GM23248 (cell line): ENCODE data around the gene TRPM7. TPM values are rescaled to one million over a fixed set of nuclear protein-coding genes. Genes with fewer than 3 reads are reported as not detected.
A peak's percentile ranks its signal among the peaks of the same experiment; 100 is the strongest.

Experiments
- DNase-seq: peaks from one replicate; pipeline ENCODE4 v3.0.0-alpha.2; 2015
- H2AFZ ChIP-seq: fragments of 200-600 bp; sonication (generic); 2 replicates; pipeline ENCODE4 v1.6.1; 2016; ENCODE audit warnings: antibody characterized with exemption
- H3F3A ChIP-seq: fragments of 200-600 bp; sonication (generic); 2 replicates; pipeline ENCODE4 v1.6.1; 2016; ENCODE audit warnings: mild to moderate bottlenecking, antibody characterized with exemption, mixed run types; ENCODE audit not compliant: insufficient read depth
- H3K27ac ChIP-seq: fragments of 200-600 bp; sonication (generic); 2 replicates; pipeline ENCODE4 v1.5.1; 2016; ENCODE audit warnings: mild to moderate bottlenecking
- H3K27me3 ChIP-seq: fragments of 200-600 bp; sonication (generic); replicated peaks from 2 replicates; pipeline ENCODE4 v1.6.1; 2016; ENCODE audit warnings: mild to moderate bottlenecking; ENCODE audit not compliant: insufficient read depth
- H3K36me3 ChIP-seq: fragments of 200-600 bp; sonication (generic); 2 replicates; pipeline ENCODE4 v1.6.1; 2016; ENCODE audit warnings: low read depth, mild to moderate bottlenecking
- H3K4me1 ChIP-seq: fragments of 200-600 bp; sonication (generic); 2 replicates; pipeline ENCODE4 v1.6.1; 2016; ENCODE audit warnings: mild to moderate bottlenecking; ENCODE audit not compliant: insufficient read depth
- H3K4me2 ChIP-seq: fragments of 200-600 bp; sonication (generic); one replicate; pipeline ENCODE4 v1.6.1; 2016; ENCODE audit warnings: mild to moderate bottlenecking; ENCODE audit not compliant: unreplicated experiment
- H3K4me3 ChIP-seq: fragments of 200-600 bp; sonication (generic); 2 replicates; pipeline ENCODE4 v1.5.1; 2016; ENCODE audit warnings: mild to moderate bottlenecking
- H3K79me2 ChIP-seq: fragments of 200-600 bp; sonication (generic); 2 replicates; pipeline ENCODE4 v1.6.1; 2016; ENCODE audit warnings: mild to moderate bottlenecking; ENCODE audit not compliant: insufficient read depth
- H3K9ac ChIP-seq: fragments of 200-600 bp; sonication (generic); 2 replicates; pipeline ENCODE4 v1.6.1; 2016; ENCODE audit warnings: mild to moderate bottlenecking
- H3K9me2 ChIP-seq: fragments of 200-600 bp; sonication (generic); 2 replicates; pipeline ENCODE4 v1.6.1; 2016; ENCODE audit warnings: mixed run types, mild to moderate bottlenecking, moderate library complexity; ENCODE audit not compliant: insufficient read depth
- H3K9me3 ChIP-seq: fragments of 200-600 bp; sonication (generic); one replicate; pipeline ENCODE4 v1.6.1; 2017; ENCODE audit warnings: low read depth
- H4K20me1 ChIP-seq: fragments of 200-600 bp; sonication (generic); 2 replicates; pipeline ENCODE4 v1.6.0; 2016; ENCODE audit not compliant: insufficient read depth
- EZH2 ChIP-seq: fragments of 200-600 bp; sonication (generic); IDR thresholded peaks from 2 replicates; pipeline ENCODE4 v1.6.1; 2018; ENCODE audit warnings: antibody characterized with exemption, mild to moderate bottlenecking; ENCODE audit not compliant: insufficient read depth, poor library complexity, severe bottlenecking
- EZH2phosphoT487 ChIP-seq: fragments of 200-600 bp; sonication (generic); IDR thresholded peaks from 2 replicates; pipeline ENCODE4 v1.6.1; 2018; ENCODE audit warnings: antibody characterized with exemption, moderate library complexity, mild to moderate bottlenecking, low read depth; ENCODE audit not compliant: insufficient read depth
- WGBS, 2 experiments: methylation state at CpG; one replicate each; pipeline ENCODE4 v1.1.6; 2015 to 2017; ENCODE audit warnings: low lambda C conversion rate in 2 of 2, low coverage in 1 of 2; ENCODE audit errors: missing lambda C conversion rate in 2 of 2; 5-methylcytosine and 5-hydroxymethylcytosine counted together
- in situ Hi-C: fragments of 300-500 bp; cut with MboI; formaldehyde crosslinking; loops from 2 replicates; pipeline ENCODE4 v1.15.0; 2020
- polyA plus RNA-seq: library from polyadenylated mRNA; unstranded; fragments of >200 nt; fragmentation: Nextera tagmentation; extraction: Ambion mirVana; gene quantifications from 2 replicates; pipeline ENCODE4 v1.2.1, GENCODE V29; 2016
- total RNA-seq: library from RNA; depleted of rRNA; stranded (reverse); fragments of >200 nt; shearing (Covaris generic); gene quantifications from 2 replicates; pipeline ENCODE4 v1.2.3, GENCODE V29; 2014

The TRPM7 gene
- total and polyA plus RNA-seq, 2 experiments from 2014 or later, result 15.5 to 38.4 TPM

DNA sequence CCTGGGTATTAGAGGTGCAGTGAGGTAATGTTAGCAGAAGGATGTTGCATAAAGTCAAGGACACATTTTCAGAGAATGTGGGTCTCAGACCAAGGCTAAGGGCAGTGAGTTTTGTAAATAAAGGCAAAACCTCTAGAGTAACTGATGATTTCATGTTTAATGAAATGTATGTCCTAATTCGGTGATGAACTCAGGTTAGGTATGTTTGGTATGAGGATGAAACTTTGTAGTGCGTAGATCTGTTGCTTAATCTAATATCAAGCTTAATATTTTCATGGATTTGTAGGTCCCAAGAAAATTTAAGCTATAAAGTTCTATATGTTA lies 143.7 kb downstream of the TRPM7 start:
- no peak for TF ChIP-seq EZH2phosphoT487
- no peak for TF ChIP-seq EZH2
- no peaks in the 10 kb centered on the region for H3K36me3 ChIP-seq
- peak overlapping the region; percentile 52 for H3K4me3 ChIP-seq
- no peaks in the 10 kb centered on the region for H4K20me1 ChIP-seq
- H3K9me3 ChIP-seq, result no peaks in the 10 kb centered on the region
- H2AFZ ChIP-seq, result peak overlapping the region; percentile 18; the same call in 1 of the 2 replicates
- no peaks in the 10 kb centered on the region for H3K9me2 ChIP-seq
- peak; percentile 77 for DNase-seq
- in situ Hi-C loops, result no loop called here
- peaks cover 30% of the 10 kb centered on the region for H3K4me1 ChIP-seq
- H3K4me2 ChIP-seq, result peak overlapping the region; percentile 84
- peak overlapping the region; percentile 62 for H3K9ac ChIP-seq
- 7 to 11% methylated on average over 2 of the region's 2 CpGs for WGBS, 2 experiments
- no peaks in the 10 kb centered on the region for H3K27me3 ChIP-seq
- peak overlapping the region; percentile 83 for H3K27ac ChIP-seq
- H3F3A ChIP-seq, result peaks cover 26% of the 10 kb centered on the region
- no peaks in the 10 kb centered on the region for H3K79me2 ChIP-seq

DNA sequence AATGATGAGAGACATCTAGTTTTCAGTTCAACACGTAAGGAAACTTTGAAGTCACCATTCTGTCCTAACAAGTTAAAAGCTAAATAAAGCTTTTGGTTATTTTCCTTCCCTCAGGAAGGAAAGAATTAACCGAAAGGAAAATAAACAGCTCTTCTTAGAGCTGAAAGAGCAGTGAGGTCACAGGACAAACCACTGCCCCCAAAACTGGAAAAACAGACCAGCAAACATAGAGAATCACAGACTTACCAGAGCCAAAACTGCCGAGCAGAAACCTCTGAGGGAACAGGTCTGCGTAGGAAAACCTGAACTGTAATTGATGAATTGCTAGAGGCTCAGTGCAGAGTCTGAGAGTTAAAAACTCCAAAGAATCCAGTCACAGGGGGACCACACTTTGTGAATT lies 154.8 kb downstream of the TRPM7 start:
- no peak overlapping the region for H3K4me3 ChIP-seq
- no peaks in the 10 kb centered on the region for H3K27me3 ChIP-seq
- no peaks in the 10 kb centered on the region for H3K4me1 ChIP-seq
- no peak overlapping the region for H3K27ac ChIP-seq
- H3F3A ChIP-seq, result no peaks in the 10 kb centered on the region
- H3K4me2 ChIP-seq, result no peak overlapping the region
- TF ChIP-seq EZH2 (no peak), EZH2phosphoT487 (no peak)
- H3K9me2 ChIP-seq, result no peaks in the 10 kb centered on the region
- in situ Hi-C loops, result no loop called here
- H2AFZ ChIP-seq, result no peak overlapping the region
- no peaks in the 10 kb centered on the region for H3K36me3 ChIP-seq
- no peak for DNase-seq
- no peaks in the 10 kb centered on the region for H3K79me2 ChIP-seq
- H4K20me1 ChIP-seq, result no peaks in the 10 kb centered on the region
- WGBS, 2 experiments, result 83 to 86% methylated on average over 4 of the region's 4 CpGs
- H3K9me3 ChIP-seq, result no peaks in the 10 kb centered on the region
- no peak overlapping the region for H3K9ac ChIP-seq

DNA sequence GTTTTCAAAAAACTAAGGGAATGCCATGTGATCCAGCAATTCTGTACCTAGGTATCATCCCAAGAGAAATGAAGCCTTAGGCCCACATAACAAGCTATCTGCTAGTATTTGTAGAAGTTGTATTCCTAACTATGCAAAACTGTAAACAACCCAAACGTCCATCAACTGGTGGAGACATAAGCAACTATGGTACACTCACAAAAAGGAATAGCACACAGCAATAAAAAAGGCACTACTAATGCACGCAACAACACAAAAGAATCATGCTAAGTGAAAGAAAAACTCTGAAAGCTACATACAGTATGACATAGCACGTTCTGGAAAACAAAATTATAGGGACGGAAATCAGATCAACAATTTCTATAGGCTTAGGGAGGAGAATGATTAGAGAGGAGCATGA lies 155.4 kb downstream of the TRPM7 start:
- H3K4me3 ChIP-seq, result no peak overlapping the region
- no peaks in the 10 kb centered on the region for H3K79me2 ChIP-seq
- H3K4me2 ChIP-seq, result no peak overlapping the region
- no peaks in the 10 kb centered on the region for H4K20me1 ChIP-seq
- TF ChIP-seq EZH2 (no peak), EZH2phosphoT487 (no peak)
- H3F3A ChIP-seq, result no peaks in the 10 kb centered on the region
- no peaks in the 10 kb centered on the region for H3K9me3 ChIP-seq
- H3K27me3 ChIP-seq, result no peaks in the 10 kb centered on the region
- no peaks in the 10 kb centered on the region for H3K4me1 ChIP-seq
- 85 to 89% methylated on average over 4 of the region's 4 CpGs for WGBS, 2 experiments
- H3K9me2 ChIP-seq, result no peaks in the 10 kb centered on the region
- no peaks in the 10 kb centered on the region for H3K36me3 ChIP-seq
- no peak overlapping the region for H2AFZ ChIP-seq
- H3K27ac ChIP-seq, result no peak overlapping the region
- H3K9ac ChIP-seq, result no peak overlapping the region
- in situ Hi-C loops, result no loop called here
- no peak for DNase-seq

DNA sequence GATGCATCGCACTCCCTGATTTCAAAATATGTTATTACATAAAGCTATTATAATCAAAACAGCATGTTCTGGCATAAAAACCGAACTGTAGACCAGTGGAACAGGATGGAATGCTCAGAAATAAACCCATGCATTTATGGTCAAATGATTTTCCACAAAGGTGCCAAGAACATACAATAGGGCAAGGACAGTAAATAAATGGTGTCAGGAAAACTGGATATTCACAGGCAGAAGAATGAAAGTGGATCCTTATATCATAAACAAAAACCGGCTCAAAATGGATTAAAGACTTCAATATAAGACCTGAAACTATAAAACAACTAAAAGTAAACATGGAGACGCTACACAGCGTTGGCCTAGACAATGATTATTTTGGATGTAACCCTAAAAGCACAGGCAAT lies 162.7 kb downstream of the TRPM7 start:
- Histone ChIP-seq H3K9me3 (no peaks in the 10 kb centered on the region), H3F3A (no peaks in the 10 kb centered on the region), H3K9ac (no peak overlapping the region), H3K4me1 (no peaks in the 10 kb centered on the region), H3K27me3 (no peaks in the 10 kb centered on the region), H3K4me3 (no peak overlapping the region), H2AFZ (0 out of 2 replicates have a peak overlapping the region, but pooled peaks have one; percentile 10), H3K4me2 (no peak overlapping the region), H3K27ac (no peak overlapping the region), H4K20me1 (no peaks in the 10 kb centered on the region), H3K79me2 (no peaks in the 10 kb centered on the region), H3K9me2 (no peaks in the 10 kb centered on the region), H3K36me3 (no peaks in the 10 kb centered on the region)
- TF ChIP-seq EZH2phosphoT487, result no peak
- TF ChIP-seq EZH2, result no peak
- in situ Hi-C loops, result loop anchor here (10.0 kb wide), 1 partner anchor 59 kb away; no protein-coding TSS in a partner anchor
- 7 to 14% methylated on average over 5 of the region's 5 CpGs for WGBS, 2 experiments
- DNase-seq, result peak; percentile 34

DNA sequence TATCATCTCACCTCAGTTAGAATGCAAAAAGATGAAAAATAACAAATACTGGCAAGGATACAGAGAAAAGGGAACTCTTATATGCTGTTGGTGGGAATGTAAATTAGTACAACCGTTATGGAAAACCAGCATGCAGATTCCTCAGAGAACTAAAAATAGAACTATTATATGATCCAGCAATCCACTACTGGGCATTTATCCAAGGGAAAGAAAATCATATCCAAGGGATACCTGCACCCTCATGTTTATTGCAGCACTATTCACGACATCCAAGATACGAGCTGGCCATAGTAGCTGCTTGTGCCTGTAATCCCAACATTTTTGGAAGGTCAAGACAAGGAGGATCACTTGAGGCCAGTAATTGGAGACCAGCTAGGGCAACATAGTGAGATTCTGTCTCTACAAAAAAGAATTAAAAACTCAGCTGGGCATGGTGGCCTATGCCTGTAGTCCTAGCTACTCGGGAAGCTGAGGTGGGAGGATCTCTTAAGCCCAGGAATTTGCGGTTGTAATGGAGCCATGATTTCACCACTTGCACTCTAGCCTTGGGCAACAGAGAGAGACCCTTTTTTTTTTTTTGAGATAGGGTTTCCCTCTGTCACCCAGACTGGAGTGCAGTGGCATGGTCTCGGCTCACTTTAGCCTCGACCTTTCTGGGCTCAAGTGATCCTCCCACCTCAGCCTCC lies 166.7 kb downstream of the TRPM7 start:
- H3F3A ChIP-seq, result no peaks in the 10 kb centered on the region

More for the DNA sequence above, 166.7 kb downstream of the TRPM7 start:
- Histone ChIP-seq H3K9me2 (no peaks in the 10 kb centered on the region), H3K4me2 (no peak overlapping the region), H3K27ac (no peak overlapping the region), H3K9me3 (no peaks in the 10 kb centered on the region), H3K36me3 (no peaks in the 10 kb centered on the region), H3K9ac (no peak overlapping the region), H3K27me3 (no peaks in the 10 kb centered on the region), H3K4me1 (no peaks in the 10 kb centered on the region), H3K79me2 (no peaks in the 10 kb centered on the region), H4K20me1 (no peaks in the 10 kb centered on the region), H2AFZ (no peak overlapping the region), H3K4me3 (no peak overlapping the region)
- in situ Hi-C loops, result loop anchor here (10.0 kb wide), 1 partner anchor 55 kb away; no protein-coding TSS in a partner anchor
- no peak for DNase-seq
- 78 to 80% methylated on average over 7 of the region's 7 CpGs for WGBS, 2 experiments
- TF ChIP-seq EZH2 (no peak), EZH2phosphoT487 (no peak)
